ENCODE measurements around the gene IRS2. TPM values are rescaled to one million over a fixed set of nuclear protein-coding genes. Genes with fewer than 3 reads are reported as not detected.

Gene IRS2
- total RNA-seq, 2 experiments from 2014 or later: 2.3 to 2.5 TPM

DNA sequence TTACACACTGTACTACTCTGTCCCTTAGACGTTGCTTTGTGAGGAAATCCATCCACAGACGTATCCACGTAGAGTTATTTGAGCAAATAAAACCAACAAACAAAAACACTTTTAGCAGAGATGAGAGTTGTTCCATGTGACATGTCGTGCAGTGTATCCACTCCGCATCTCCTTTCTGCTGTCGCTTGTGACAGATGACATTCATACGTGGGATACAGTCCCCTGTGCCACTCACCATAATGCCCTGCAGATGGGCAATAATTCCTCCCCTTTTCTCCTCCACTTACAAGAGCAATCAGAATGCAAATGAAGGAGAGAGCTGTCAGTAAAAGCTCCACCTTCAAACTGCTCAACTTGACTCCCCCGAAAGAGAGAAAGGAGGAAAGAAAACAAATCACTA is 26.0 kb downstream of the IRS2 start:
- Mint-ChIP-seq H3K27ac (no peak overlapping the region), H3K9me3 (no peaks in the 10 kb centered on the region), H3K36me3 (peaks cover 8% of the 10 kb centered on the region), H3K4me3 (no peak overlapping the region), H3K4me1 (ENCODE audit: low read depth) (peaks cover 32% of the 10 kb centered on the region), H3K27me3 (no peaks in the 10 kb centered on the region)
- ChIA-PET CTCF (no interaction called here), POLR2A (no interaction called here)
- no peak for DNase-seq
- intact Hi-C loops (cut with micrococcal nuclease): no loop called here

DNA sequence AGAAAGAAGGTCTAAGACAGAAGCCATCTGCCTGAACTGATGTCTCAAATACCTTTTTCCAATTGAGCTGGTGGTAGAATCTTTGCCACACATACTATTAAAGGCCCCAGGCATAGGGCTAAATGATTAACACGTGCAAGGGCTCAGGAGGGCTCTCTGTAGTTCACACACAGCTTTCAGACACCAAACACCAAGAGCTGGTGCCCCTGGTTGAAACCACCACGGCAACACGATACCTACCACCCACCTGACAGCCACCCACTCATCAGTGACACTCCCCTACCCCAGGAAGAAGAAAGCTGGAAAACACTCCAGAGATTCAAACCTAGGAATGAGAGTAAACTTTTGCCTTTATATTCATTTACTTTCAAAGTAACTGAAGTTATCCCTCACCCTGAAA is 26.8 kb downstream of the IRS2 start:
- Mint-ChIP-seq H3K4me3 (no peak overlapping the region), H3K9me3 (no peaks in the 10 kb centered on the region), H3K27ac (no peak overlapping the region), H3K36me3 (peaks cover 11% of the 10 kb centered on the region), H3K27me3 (no peaks in the 10 kb centered on the region), H3K4me1 (ENCODE audit: low read depth) (peaks cover 28% of the 10 kb centered on the region)
- DNase-seq: no peak
- intact Hi-C loops (cut with micrococcal nuclease): no loop called here
- ChIA-PET POLR2A (no interaction called here), CTCF (no interaction called here)

DNA sequence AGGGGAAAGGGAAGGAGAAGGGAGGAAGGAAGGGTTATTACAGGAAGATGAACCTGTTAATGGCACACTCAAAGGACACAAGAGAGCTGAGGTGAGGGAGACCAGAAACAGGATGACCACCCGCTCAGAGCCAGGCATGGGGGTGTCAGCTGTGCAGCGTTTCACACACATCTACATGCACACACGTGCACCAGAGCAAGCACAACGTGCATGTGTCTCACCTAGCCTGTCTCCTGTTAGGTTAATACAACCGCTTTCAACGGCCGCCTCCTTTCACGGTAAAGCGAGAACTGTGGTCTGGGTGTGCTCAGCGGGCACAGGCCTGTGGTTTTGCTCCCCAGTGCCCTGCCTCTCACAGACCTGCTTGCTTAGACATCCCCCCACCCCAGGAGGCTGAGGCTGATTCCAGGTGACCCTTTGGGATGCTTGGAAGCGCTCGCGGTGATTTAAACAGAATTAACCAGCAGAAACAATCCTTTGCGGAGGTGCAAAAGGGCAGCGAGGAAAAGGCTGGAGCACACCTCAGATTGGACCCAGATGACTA is 27.4 kb downstream of the IRS2 start:
- Mint-ChIP-seq H3K27ac (no peak overlapping the region), H3K4me3 (no peak overlapping the region), H3K27me3 (no peaks in the 10 kb centered on the region), H3K9me3 (no peaks in the 10 kb centered on the region), H3K36me3 (peaks cover 12% of the 10 kb centered on the region), H3K4me1 (ENCODE audit: low read depth) (peaks cover 24% of the 10 kb centered on the region)
- ChIA-PET CTCF (no interaction called here), POLR2A (interaction anchor here (0.6 kb wide), 1 partner anchor 365 kb away, joined by 4 read pairs; no protein-coding TSS in a partner anchor)
- no peak for DNase-seq
- intact Hi-C loops (cut with micrococcal nuclease): no loop called here

DNA sequence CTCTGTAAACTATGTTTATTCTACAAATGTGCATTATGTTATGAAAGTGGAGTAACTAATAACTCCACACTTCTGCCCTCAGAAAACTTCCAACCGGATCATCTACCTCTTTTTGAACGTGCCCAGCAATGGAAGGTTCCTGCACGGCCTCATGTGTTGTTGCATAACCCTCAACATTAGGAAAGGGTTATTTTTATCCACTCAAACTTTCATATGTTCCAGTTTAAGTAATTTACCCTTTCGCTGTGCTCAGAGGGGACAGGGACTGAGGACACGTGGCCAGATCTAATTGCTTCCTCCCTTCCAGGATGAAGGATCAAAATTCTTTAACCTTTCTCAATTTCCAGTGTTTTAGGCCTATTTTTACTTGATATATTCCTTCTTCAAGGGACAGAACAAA is 29.6 kb downstream of the IRS2 start:
- no peaks in the 10 kb centered on the region for H3K9me3 Mint-ChIP-seq
- intact Hi-C loops (cut with micrococcal nuclease): no loop called here
- no peak overlapping the region for H3K27ac Mint-ChIP-seq
- ChIA-PET POLR2A (no interaction called here), CTCF (no interaction called here)
- H3K27me3 Mint-ChIP-seq: no peaks in the 10 kb centered on the region
- DNase-seq: no peak
- H3K4me3 Mint-ChIP-seq: no peak overlapping the region
- peaks cover 22% of the 10 kb centered on the region for H3K36me3 Mint-ChIP-seq
- H3K4me1 Mint-ChIP-seq (ENCODE audit: low read depth): peaks cover 15% of the 10 kb centered on the region

DNA sequence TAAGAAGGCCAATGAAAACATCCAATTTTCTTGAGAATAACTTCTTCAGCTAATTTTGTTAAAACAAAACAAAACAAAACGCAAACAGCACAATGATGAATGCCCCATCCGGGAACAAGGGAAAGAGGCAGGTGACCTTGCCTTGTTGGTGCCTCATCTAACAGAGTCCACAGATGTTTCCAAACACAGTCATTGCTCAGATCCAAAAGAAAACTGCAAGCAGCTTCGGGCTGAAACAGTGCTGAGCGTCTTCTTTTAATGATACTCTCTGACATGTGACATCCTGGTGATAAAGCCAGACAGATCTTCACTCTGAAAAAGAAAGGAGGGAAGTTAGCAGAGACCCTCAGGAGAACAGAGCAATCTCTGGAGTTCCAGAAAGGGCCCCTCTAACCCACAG is 30.4 kb downstream of the IRS2 start:
- intact Hi-C loops (cut with micrococcal nuclease): no loop called here
- H3K4me1 Mint-ChIP-seq (ENCODE audit: low read depth): peaks cover 13% of the 10 kb centered on the region
- POLR2A ChIA-PET: no interaction called here
- DNase-seq: no peak
- CTCF ChIA-PET: interaction anchor here (0.6 kb wide), 1 partner anchor 726 kb away, joined by 7 read pairs; no protein-coding TSS in a partner anchor
- H3K9me3 Mint-ChIP-seq: no peaks in the 10 kb centered on the region
- H3K36me3 Mint-ChIP-seq: peaks cover 22% of the 10 kb centered on the region
- H3K27me3 Mint-ChIP-seq: no peaks in the 10 kb centered on the region
- no peak overlapping the region for H3K27ac Mint-ChIP-seq
- no peak overlapping the region for H3K4me3 Mint-ChIP-seq

DNA sequence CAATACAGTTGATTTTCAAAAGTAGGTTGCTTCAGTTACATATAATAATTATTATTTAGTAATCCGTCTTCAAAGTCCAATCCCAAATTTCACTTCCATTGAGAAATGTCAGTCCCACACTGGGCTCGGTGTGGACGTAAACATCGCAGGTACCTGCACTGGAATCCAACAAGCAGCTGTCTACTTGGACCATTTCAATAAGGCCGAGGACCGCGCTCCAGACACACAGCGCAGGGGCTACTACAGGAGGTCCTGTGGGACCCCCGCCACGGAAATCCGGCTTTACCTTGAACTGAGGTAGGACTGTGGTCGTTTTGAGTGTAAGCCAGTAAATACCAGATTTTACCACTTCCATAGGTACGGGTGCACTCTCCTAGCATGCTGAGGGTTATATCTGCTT is 30.8 kb downstream of the IRS2 start:
- intact Hi-C loops (cut with micrococcal nuclease): no loop called here
- Mint-ChIP-seq H3K4me1 (ENCODE audit: low read depth) (peaks cover 13% of the 10 kb centered on the region), H3K27me3 (no peaks in the 10 kb centered on the region), H3K4me3 (no peak overlapping the region), H3K27ac (no peak overlapping the region), H3K36me3 (peaks cover 22% of the 10 kb centered on the region), H3K9me3 (no peaks in the 10 kb centered on the region)
- POLR2A ChIA-PET: no interaction called here
- CTCF ChIA-PET: interaction anchor here (0.6 kb wide), 1 partner anchor 725 kb away, joined by 7 read pairs; no protein-coding TSS in a partner anchor
- no peak for DNase-seq

DNA sequence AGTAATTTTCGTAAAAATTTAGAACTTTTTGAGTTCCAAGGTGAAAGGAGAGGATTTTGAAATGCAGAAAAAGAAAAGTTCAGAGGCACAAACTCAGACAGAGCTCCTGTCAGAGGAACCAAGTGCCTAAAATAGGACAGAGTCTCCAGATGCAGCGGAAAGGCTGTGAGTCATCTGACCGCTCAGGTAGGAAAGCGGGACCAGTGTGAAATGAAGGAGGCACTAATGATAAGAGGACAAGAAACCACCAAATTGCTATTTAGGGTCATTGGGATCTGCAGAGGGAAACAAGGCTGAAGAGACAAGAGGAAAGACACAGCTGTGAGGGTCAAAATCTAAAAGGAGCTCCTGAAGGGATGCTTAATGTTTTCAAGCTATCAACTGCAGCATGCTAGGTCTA is 34.9 kb downstream of the IRS2 start:
- H3K9me3 Mint-ChIP-seq: no peaks in the 10 kb centered on the region
- H3K27ac Mint-ChIP-seq: no peak overlapping the region
- DNase-seq: no peak
- intact Hi-C loops (cut with micrococcal nuclease): no loop called here
- H3K4me3 Mint-ChIP-seq: no peak overlapping the region
- peaks cover 18% of the 10 kb centered on the region for H3K36me3 Mint-ChIP-seq
- no peaks in the 10 kb centered on the region for H3K4me1 Mint-ChIP-seq (ENCODE audit: low read depth)
- POLR2A ChIA-PET: no interaction called here
- H3K27me3 Mint-ChIP-seq: no peaks in the 10 kb centered on the region
- CTCF ChIA-PET: no interaction called here

DNA sequence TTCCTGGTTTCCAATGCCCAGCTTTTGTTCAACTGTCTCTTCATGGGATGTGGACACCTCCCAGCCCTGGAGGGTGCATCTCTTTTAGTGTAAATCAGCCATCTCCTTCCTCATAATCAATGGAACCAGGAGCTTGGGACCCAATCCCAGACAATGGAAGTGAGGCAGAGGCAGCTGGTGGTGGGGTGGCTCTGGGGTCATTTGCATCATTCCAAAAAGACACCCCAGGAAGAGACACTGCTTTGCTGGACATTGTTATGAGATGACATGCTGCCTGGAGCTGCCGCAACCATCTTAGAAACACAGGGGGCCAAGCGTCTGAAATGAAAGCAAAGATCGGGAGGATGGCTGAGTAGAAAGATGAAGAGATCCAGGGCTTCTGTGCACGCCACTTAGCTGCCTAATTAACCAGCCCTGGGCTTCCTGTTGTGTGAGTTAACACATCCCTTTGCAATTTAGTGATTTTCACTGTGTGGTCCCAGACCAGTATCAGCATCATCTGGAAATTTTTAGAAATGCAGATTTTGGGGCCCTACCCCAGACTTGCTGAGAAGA is 36.1 kb downstream of the IRS2 start:
- POLR2A ChIA-PET: no interaction called here
- H3K27ac Mint-ChIP-seq: no peak overlapping the region

DNA sequence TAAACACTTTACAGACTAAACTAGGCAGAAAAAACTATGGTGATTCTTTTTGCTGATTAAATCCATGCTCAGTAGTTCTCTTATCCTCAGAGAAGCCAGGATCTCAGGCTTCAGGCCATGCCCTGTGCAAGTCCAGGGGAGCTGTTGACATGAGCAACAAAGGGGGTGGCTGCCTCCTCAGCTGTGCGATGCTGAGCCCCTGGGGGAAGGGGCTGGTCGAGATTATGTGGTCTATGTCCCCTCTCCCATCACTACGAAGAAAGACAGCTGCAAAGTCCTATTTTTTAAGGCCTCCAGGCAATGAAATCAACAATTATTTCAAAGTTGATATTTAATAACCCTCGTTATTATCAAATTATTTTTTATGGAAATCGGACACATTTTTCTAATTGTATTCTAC is 37.0 kb downstream of the IRS2 start:
- H3K4me1 Mint-ChIP-seq (ENCODE audit: low read depth): peaks cover 2% of the 10 kb centered on the region
- no peaks in the 10 kb centered on the region for H3K27me3 Mint-ChIP-seq
- ChIA-PET POLR2A (no interaction called here), CTCF (no interaction called here)
- H3K4me3 Mint-ChIP-seq: no peak overlapping the region
- H3K27ac Mint-ChIP-seq: no peak overlapping the region
- intact Hi-C loops (cut with micrococcal nuclease): no loop called here
- peaks cover 10% of the 10 kb centered on the region for H3K36me3 Mint-ChIP-seq
- DNase-seq: no peak
- H3K9me3 Mint-ChIP-seq: no peaks in the 10 kb centered on the region

More for the DNA sequence above, 36.1 kb downstream of the IRS2 start:
- Mint-ChIP-seq H3K4me1 (ENCODE audit: low read depth) (no peaks in the 10 kb centered on the region), H3K36me3 (peaks cover 14% of the 10 kb centered on the region), H3K27me3 (no peaks in the 10 kb centered on the region), H3K4me3 (no peak overlapping the region), H3K9me3 (no peaks in the 10 kb centered on the region)
- intact Hi-C loops (cut with micrococcal nuclease): no loop called here
- CTCF ChIA-PET: no interaction called here
- no peak for DNase-seq

DNA sequence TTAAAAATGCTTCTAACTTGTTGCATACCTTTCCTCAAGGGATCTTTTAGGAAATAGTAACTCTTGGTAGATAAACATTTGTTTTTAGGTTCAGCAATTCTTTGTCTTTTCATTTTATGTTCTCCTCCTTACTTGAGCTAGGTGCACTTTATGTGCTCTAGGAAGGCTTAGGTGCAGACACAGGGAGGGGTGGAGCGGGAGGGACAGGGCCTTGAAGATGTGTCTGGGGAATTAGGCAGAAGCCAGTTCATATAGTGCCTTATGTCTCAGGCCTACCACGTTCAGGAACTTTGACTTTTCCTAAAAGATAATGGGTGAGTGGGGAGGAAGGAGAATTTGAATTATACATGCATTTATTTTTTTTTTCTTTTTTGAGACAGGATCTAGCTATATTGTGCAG is 37.7 kb downstream of the IRS2 start:
- Mint-ChIP-seq H3K36me3 (peaks cover 9% of the 10 kb centered on the region), H3K27ac (no peak overlapping the region), H3K4me3 (no peak overlapping the region), H3K4me1 (ENCODE audit: low read depth) (peaks cover 9% of the 10 kb centered on the region), H3K9me3 (no peaks in the 10 kb centered on the region), H3K27me3 (no peaks in the 10 kb centered on the region)
- POLR2A ChIA-PET: no interaction called here
- CTCF ChIA-PET: no interaction called here
- intact Hi-C loops (cut with micrococcal nuclease): no loop called here
- DNase-seq: no peak

DNA sequence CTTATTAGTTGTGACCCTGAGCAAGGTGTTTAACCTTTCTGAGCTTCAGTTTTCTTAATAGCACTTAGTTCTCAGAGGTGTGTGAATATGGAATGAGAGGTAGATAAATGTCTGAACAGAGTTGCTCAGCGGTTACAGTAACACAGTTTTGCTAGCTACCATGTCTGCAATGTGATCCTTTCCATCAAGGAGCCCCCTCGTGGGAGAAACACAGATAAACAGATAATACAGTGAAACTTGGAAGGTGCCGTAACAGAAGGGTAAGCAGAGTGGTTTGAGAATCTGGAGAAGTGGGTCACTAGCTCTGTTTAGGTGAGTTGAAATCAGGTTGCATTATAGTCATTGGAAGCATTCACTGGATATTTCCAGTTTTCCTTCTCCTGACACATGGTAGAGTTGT is 38.9 kb downstream of the IRS2 start:
- Mint-ChIP-seq H3K27me3 (no peaks in the 10 kb centered on the region), H3K4me1 (ENCODE audit: low read depth) (peaks cover 15% of the 10 kb centered on the region), H3K9me3 (no peaks in the 10 kb centered on the region), H3K4me3 (no peak overlapping the region), H3K36me3 (peaks cover 3% of the 10 kb centered on the region), H3K27ac (no peak overlapping the region)
- ChIA-PET CTCF (no interaction called here), POLR2A (no interaction called here)
- no peak for DNase-seq
- intact Hi-C loops (cut with micrococcal nuclease): no loop called here

DNA sequence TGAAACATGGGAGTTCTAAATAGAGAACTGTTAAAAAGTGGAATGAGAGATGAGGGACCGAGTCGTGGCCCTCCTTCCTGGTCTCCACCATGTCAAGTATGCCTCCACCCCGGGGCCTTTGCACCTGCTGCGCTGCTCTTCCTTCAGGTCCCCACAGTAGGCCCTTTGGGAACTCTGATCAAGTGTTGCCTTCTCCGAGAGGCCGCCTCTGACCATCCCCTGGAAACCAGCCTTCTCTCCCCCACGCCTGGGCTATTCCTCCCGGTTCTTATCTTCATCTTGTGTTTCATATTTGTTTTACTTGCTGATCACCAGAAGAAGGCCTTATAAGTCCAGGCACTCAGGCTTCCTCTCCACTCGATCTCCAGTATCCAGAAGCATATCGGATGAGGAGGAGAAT is 40.0 kb downstream of the IRS2 start:
- DNase-seq: no peak
- Mint-ChIP-seq H3K4me1 (ENCODE audit: low read depth) (peaks cover 15% of the 10 kb centered on the region), H3K4me3 (no peak overlapping the region), H3K27ac (no peak overlapping the region), H3K9me3 (no peaks in the 10 kb centered on the region), H3K27me3 (no peaks in the 10 kb centered on the region), H3K36me3 (no peaks in the 10 kb centered on the region)
- intact Hi-C loops (cut with micrococcal nuclease): no loop called here
- ChIA-PET CTCF (no interaction called here), POLR2A (no interaction called here)

DNA sequence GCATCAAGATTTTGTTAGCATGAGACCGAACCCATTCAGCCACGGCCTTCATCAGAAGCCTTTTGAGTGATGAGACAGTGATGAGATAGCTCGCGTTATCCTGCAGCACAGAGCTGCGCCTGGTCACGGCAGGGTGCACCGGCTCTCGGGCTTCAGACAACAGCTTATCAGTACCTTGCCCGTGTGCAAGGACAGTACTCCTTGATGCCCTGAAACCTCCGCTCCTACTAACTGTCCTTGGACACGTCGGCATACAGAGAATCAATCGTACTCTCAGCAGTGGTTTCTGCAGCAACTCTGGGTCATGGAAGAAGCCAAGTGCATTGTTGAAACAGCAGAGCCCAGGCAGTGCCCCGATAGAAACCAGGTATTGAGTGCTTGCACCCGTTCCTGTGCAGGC is 40.7 kb downstream of the IRS2 start:
- no peaks in the 10 kb centered on the region for H3K36me3 Mint-ChIP-seq
- no peak for DNase-seq
- peaks cover 15% of the 10 kb centered on the region for H3K4me1 Mint-ChIP-seq (ENCODE audit: low read depth)
- POLR2A ChIA-PET: no interaction called here
- no peaks in the 10 kb centered on the region for H3K9me3 Mint-ChIP-seq
- intact Hi-C loops (cut with micrococcal nuclease): no loop called here
- H3K4me3 Mint-ChIP-seq: no peak overlapping the region
- CTCF ChIA-PET: no interaction called here
- H3K27me3 Mint-ChIP-seq: no peaks in the 10 kb centered on the region
- H3K27ac Mint-ChIP-seq: no peak overlapping the region

Measured in activated CD4-positive, alpha-beta memory T cell treated with anti-CD3 and anti-CD28 coated beads for 36 hours (primary cell).